ENCODE results near the gene ZNRF2.

The ZNRF2 gene

DNA sequence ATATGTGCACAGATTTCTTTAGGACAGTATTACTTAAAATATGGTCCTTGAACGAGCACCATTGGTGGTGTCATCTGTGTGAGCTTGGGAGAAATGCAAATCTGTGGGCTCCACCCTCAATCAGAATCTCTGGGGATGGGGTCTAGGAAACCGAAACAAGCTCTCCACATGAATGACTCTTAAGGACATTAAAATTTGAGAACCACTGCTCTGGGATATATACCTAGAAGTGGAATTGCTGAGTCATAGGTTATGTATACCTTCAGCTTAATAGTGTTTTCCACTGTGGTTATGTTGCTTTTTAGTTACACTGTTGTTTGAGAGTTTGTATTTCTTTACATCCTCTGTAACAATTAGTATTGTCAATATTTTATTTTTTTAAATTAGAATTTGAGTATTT lies 24.0 kb downstream of the ZNRF2 start:
- Histone ChIP-seq H3K14ac (ENCODE audit: low read length) (no peak overlapping the region), H3K9ac (ENCODE audit: low read depth, low read length, poor library complexity) (no peak overlapping the region), H2AK5ac (ENCODE audit: low read depth, low read length) (no peak overlapping the region), H3K27me3 (ENCODE audit: control insufficient read depth in 3 of 3, insufficient read depth in 3 of 3, low read depth in 1 of 3, low read length in 3 of 3) (no peaks in the 10 kb centered on the region), H3K36me3 (replicated peaks in 1 of 2; ENCODE audit: control insufficient read depth in 2 of 2, insufficient read depth in 2 of 2, low read length in 2 of 2) (no peaks in the 10 kb centered on the region), H4K8ac (ENCODE audit: low read depth, low read length) (no peak overlapping the region), H2BK5ac (ENCODE audit: low read length) (no peak overlapping the region), H2BK15ac (ENCODE audit: low read length) (no peak overlapping the region), H2BK12ac (ENCODE audit: low read length) (no peak overlapping the region), H3K4me2 (ENCODE audit: insufficient read depth, low read length, poor library complexity, severe bottlenecking) (no peak overlapping the region), H2AFZ (ENCODE audit: low read length) (no peak overlapping the region), H3K4me1 (ENCODE audit: control insufficient read depth in 2 of 2, insufficient read depth in 1 of 2, low read depth in 1 of 2, low read length in 2 of 2) (peaks cover 3 to 4% of the 10 kb centered on the region in 2 donors), H3K27ac (replicated peaks; ENCODE audit: low read length) (no peak overlapping the region), H3K4ac (ENCODE audit: low read length) (no peak overlapping the region), H3K9me3 (replicated peaks in 1 of 2; ENCODE audit: control insufficient read depth in 2 of 2, insufficient read depth in 1 of 2, low read depth in 1 of 2, low read length in 2 of 2) (no peaks in the 10 kb centered on the region), H4K91ac (ENCODE audit: low read depth, low read length, poor library complexity) (no peak overlapping the region), H3K23ac (ENCODE audit: low read depth, low read length, poor library complexity) (no peak overlapping the region), H3K18ac (ENCODE audit: low read length) (no peak overlapping the region), H3K4me3 (ENCODE audit: low read length in 2 of 2) (no peak overlapping the region), H3K79me1 (ENCODE audit: low read depth, low read length) (no peaks in the 10 kb centered on the region), H2BK120ac (ENCODE audit: low read depth, low read length) (no peak overlapping the region)
- no peak for DNase-seq (ENCODE audit: low spot score)
- WGBS, 2 donors (ENCODE audit: extremely low coverage in 2 of 2, insufficient read length in 2 of 2, insufficient replicate concordance in 1 of 2): no CpG with 5 or more reads among the region's 2 CpGs

DNA sequence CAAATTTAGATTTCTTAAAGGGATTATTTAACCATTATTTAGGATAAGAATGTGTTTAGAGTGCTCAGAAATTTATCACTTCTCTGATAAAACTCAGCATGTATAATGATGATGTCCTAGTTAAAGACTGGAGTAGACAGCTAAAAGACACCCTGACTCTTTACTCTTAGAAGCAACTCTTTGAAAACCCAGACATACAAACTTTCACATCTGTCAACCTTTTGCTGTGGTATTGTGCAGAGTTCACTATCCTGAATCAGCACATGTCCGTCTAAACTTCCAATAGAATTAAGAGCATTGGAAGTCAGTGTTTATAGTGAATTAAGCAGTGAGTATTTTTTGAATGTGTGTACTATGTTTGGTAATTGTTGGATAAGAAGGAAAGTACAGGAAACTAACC lies 24.9 kb downstream of the ZNRF2 start:
- H3K14ac ChIP-seq (ENCODE audit: low read length): no peak overlapping the region
- no peak for DNase-seq (ENCODE audit: low spot score)
- no peak overlapping the region for H4K91ac ChIP-seq (ENCODE audit: low read depth, low read length, poor library complexity)
- H2BK15ac ChIP-seq (ENCODE audit: low read length): no peak overlapping the region
- H3K4me3 ChIP-seq (ENCODE audit: low read length in 2 of 2): no peak overlapping the region
- H3K18ac ChIP-seq (ENCODE audit: low read length): no peak overlapping the region
- H2BK120ac ChIP-seq (ENCODE audit: low read depth, low read length): no peak overlapping the region
- no peak overlapping the region for H3K27ac ChIP-seq (replicated peaks; ENCODE audit: low read length)
- no peaks in the 10 kb centered on the region for H3K9me3 ChIP-seq (replicated peaks in 1 of 2; ENCODE audit: control insufficient read depth in 2 of 2, insufficient read depth in 1 of 2, low read depth in 1 of 2, low read length in 2 of 2)
- no peak overlapping the region for H3K23ac ChIP-seq (ENCODE audit: low read depth, low read length, poor library complexity)
- no peaks in the 10 kb centered on the region for H3K36me3 ChIP-seq (replicated peaks in 1 of 2; ENCODE audit: control insufficient read depth in 2 of 2, insufficient read depth in 2 of 2, low read length in 2 of 2)
- H2BK12ac ChIP-seq (ENCODE audit: low read length): no peak overlapping the region
- no peak overlapping the region for H2AK5ac ChIP-seq (ENCODE audit: low read depth, low read length)
- H2BK5ac ChIP-seq (ENCODE audit: low read length): no peak overlapping the region
- no peak overlapping the region for H3K4ac ChIP-seq (ENCODE audit: low read length)
- no peaks in the 10 kb centered on the region for H3K79me1 ChIP-seq (ENCODE audit: low read depth, low read length)
- WGBS, 2 donors (ENCODE audit: extremely low coverage in 2 of 2, insufficient read length in 2 of 2, insufficient replicate concordance in 1 of 2): no CpG with 5 or more reads among the region's 1 CpG
- H3K4me1 ChIP-seq (ENCODE audit: control insufficient read depth in 2 of 2, insufficient read depth in 1 of 2, low read depth in 1 of 2, low read length in 2 of 2): peaks cover 3 to 4% of the 10 kb centered on the region in 2 donors
- no peak overlapping the region for H4K8ac ChIP-seq (ENCODE audit: low read depth, low read length)
- H2AFZ ChIP-seq (ENCODE audit: low read length): no peak overlapping the region
- H3K9ac ChIP-seq (ENCODE audit: low read depth, low read length, poor library complexity): no peak overlapping the region
- H3K27me3 ChIP-seq (ENCODE audit: control insufficient read depth in 3 of 3, insufficient read depth in 3 of 3, low read depth in 1 of 3, low read length in 3 of 3): no peaks in the 10 kb centered on the region
- H3K4me2 ChIP-seq (ENCODE audit: insufficient read depth, low read length, poor library complexity, severe bottlenecking): no peak overlapping the region

DNA sequence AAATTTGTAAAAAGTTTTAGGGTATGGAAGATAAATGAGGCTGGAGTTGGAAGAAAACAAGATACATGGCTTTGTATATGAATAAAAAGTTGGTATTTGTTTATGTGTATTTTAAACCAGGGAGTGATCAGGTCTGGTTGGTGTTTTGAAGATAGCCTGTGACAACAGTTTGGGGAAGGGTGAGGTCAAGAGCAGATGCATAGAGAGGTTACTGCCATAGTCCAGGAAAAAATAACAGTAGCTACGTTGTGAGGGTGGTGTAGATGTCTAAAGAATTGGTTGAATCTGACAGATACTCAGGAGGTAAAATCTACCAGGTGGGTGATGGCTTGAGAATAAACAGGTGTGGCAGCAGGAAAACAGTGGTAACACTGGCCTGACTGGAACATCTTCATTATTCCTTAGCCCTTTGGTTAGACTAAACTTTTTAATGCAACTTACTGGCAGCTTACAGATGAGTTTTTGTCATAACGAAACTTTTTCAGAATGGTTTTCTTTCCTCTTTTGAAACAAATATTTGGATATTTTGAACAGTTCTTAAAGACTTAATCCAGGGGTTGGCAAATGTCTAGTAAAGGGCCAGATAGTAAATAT lies 25.5 kb downstream of the ZNRF2 start:
- Histone ChIP-seq H4K8ac (ENCODE audit: low read depth, low read length) (no peak overlapping the region), H3K23ac (ENCODE audit: low read depth, low read length, poor library complexity) (no peak overlapping the region), H3K18ac (ENCODE audit: low read length) (no peak overlapping the region), H4K91ac (ENCODE audit: low read depth, low read length, poor library complexity) (no peak overlapping the region), H3K4ac (ENCODE audit: low read length) (no peak overlapping the region), H3K27ac (replicated peaks; ENCODE audit: low read length) (no peak overlapping the region), H3K36me3 (replicated peaks in 1 of 2; ENCODE audit: control insufficient read depth in 2 of 2, insufficient read depth in 2 of 2, low read length in 2 of 2) (no peaks in the 10 kb centered on the region), H3K4me3 (ENCODE audit: low read length in 2 of 2) (no peak overlapping the region), H3K4me1 (ENCODE audit: control insufficient read depth in 2 of 2, insufficient read depth in 1 of 2, low read depth in 1 of 2, low read length in 2 of 2) (peaks cover 3 to 4% of the 10 kb centered on the region in 2 donors), H3K27me3 (ENCODE audit: control insufficient read depth in 3 of 3, insufficient read depth in 3 of 3, low read depth in 1 of 3, low read length in 3 of 3) (no peaks in the 10 kb centered on the region), H2BK5ac (ENCODE audit: low read length) (no peak overlapping the region), H2BK15ac (ENCODE audit: low read length) (no peak overlapping the region), H3K14ac (ENCODE audit: low read length) (no peak overlapping the region), H2BK120ac (ENCODE audit: low read depth, low read length) (no peak overlapping the region), H3K9ac (ENCODE audit: low read depth, low read length, poor library complexity) (no peak overlapping the region), H2AK5ac (ENCODE audit: low read depth, low read length) (no peak overlapping the region), H3K4me2 (ENCODE audit: insufficient read depth, low read length, poor library complexity, severe bottlenecking) (no peak overlapping the region), H2BK12ac (ENCODE audit: low read length) (no peak overlapping the region), H3K9me3 (replicated peaks in 1 of 2; ENCODE audit: control insufficient read depth in 2 of 2, insufficient read depth in 1 of 2, low read depth in 1 of 2, low read length in 2 of 2) (no peaks in the 10 kb centered on the region), H3K79me1 (ENCODE audit: low read depth, low read length) (no peaks in the 10 kb centered on the region), H2AFZ (ENCODE audit: low read length) (no peak overlapping the region)
- no CpG with 5 or more reads among the region's 2 CpGs for WGBS, 2 donors (ENCODE audit: extremely low coverage in 2 of 2, insufficient read length in 2 of 2, insufficient replicate concordance in 1 of 2)
- no peak for DNase-seq (ENCODE audit: low spot score)

DNA sequence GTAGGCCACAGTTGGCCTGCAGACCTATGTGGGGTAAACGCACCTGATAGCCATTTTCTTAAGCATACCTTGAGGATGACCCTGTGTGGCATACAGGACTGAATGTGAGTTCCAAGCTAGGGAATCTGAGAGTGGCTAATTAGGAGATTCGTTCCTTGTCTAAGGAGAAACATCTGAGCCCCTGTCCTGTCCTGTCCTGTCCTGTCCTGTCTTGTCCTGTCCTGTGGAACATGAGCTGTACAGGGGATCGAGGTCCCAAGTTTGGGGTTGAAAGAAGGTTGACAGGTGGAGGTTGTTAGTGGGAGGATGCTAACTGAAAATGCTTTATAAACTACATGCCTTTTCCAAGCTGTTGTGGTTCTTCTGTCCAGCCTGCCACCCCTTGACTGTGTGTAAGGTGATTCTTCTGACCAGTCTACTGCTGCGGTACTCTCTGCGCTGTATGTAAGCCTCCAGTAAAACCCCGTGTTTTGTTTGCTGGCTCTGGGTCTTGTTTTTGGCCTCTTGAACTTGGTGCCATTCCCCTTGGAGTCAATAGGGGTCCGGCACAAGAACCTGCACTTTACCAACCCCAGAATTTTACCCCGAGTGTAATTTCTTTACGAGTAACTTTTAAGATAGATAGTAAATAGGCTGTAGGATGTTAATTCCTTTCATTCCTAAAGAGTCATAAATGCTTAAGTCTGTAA lies 26.4 kb downstream of the ZNRF2 start:
- no peak overlapping the region for H3K18ac ChIP-seq (ENCODE audit: low read length)
- H3K4me2 ChIP-seq (ENCODE audit: insufficient read depth, low read length, poor library complexity, severe bottlenecking): no peak overlapping the region
- no peak overlapping the region for H3K27ac ChIP-seq (replicated peaks; ENCODE audit: low read length)

More for the DNA sequence above, 26.4 kb downstream of the ZNRF2 start:
- Histone ChIP-seq H2AFZ (ENCODE audit: low read length) (no peak overlapping the region), H2BK12ac (ENCODE audit: low read length) (no peak overlapping the region), H3K4me1 (ENCODE audit: control insufficient read depth in 2 of 2, insufficient read depth in 1 of 2, low read depth in 1 of 2, low read length in 2 of 2) (peaks cover 3 to 4% of the 10 kb centered on the region in 2 donors), H2BK5ac (ENCODE audit: low read length) (no peak overlapping the region), H3K36me3 (replicated peaks in 1 of 2; ENCODE audit: control insufficient read depth in 2 of 2, insufficient read depth in 2 of 2, low read length in 2 of 2) (no peaks in the 10 kb centered on the region), H2BK15ac (ENCODE audit: low read length) (no peak overlapping the region), H3K4me3 (ENCODE audit: low read length in 2 of 2) (no peak overlapping the region), H3K9me3 (replicated peaks in 1 of 2; ENCODE audit: control insufficient read depth in 2 of 2, insufficient read depth in 1 of 2, low read depth in 1 of 2, low read length in 2 of 2) (no peaks in the 10 kb centered on the region), H3K79me1 (ENCODE audit: low read depth, low read length) (no peaks in the 10 kb centered on the region), H3K23ac (ENCODE audit: low read depth, low read length, poor library complexity) (no peak overlapping the region), H2AK5ac (ENCODE audit: low read depth, low read length) (no peak overlapping the region), H3K4ac (ENCODE audit: low read length) (no peak overlapping the region), H3K9ac (ENCODE audit: low read depth, low read length, poor library complexity) (no peak overlapping the region), H3K27me3 (ENCODE audit: control insufficient read depth in 3 of 3, insufficient read depth in 3 of 3, low read depth in 1 of 3, low read length in 3 of 3) (no peaks in the 10 kb centered on the region), H3K14ac (ENCODE audit: low read length) (no peak overlapping the region), H4K91ac (ENCODE audit: low read depth, low read length, poor library complexity) (no peak overlapping the region), H4K8ac (ENCODE audit: low read depth, low read length) (no peak overlapping the region), H2BK120ac (ENCODE audit: low read depth, low read length) (no peak overlapping the region)
- DNase-seq (ENCODE audit: low spot score): no peak
- WGBS, 2 donors (ENCODE audit: extremely low coverage in 2 of 2, insufficient read length in 2 of 2, insufficient replicate concordance in 1 of 2): no CpG with 5 or more reads among the region's 9 CpGs
